Trophoblast cell (in vitro differentiated cells and primary cell): ENCODE data around the gene NIPA2.
A peak's percentile ranks its signal among the peaks of the same experiment; 100 is the strongest.

ENCODE experiments used
- DNase-seq, 2 donors: peaks; one replicate each; pipeline ENCODE4 v3.0.0-alpha.2; 2016
- H2AFZ ChIP-seq: 2 replicates; pipeline ENCODE4 v1.6.1; 2013; ENCODE audit warnings: low read length, moderate library complexity, mild to moderate bottlenecking; ENCODE audit not compliant: insufficient read depth, poor library complexity
- H2AK5ac ChIP-seq: 2 replicates; pipeline ENCODE4 v1.6.1; 2013; ENCODE audit warnings: mild to moderate bottlenecking, low read length
- H2BK120ac ChIP-seq: 2 replicates; pipeline ENCODE4 v1.6.1; 2013; ENCODE audit warnings: low read length, mild to moderate bottlenecking, moderate library complexity; ENCODE audit not compliant: insufficient read depth, poor library complexity
- H2BK12ac ChIP-seq: 2 replicates; pipeline ENCODE4 v1.6.1; 2013; ENCODE audit warnings: mild to moderate bottlenecking, low read length, moderate library complexity
- H2BK5ac ChIP-seq: 2 replicates; pipeline ENCODE4 v1.6.1; 2013; ENCODE audit warnings: low read length, low read depth, moderate library complexity, mild to moderate bottlenecking; ENCODE audit not compliant: poor library complexity
- H3K14ac ChIP-seq: 2 replicates; pipeline ENCODE4 v1.6.1; 2013; ENCODE audit warnings: mild to moderate bottlenecking, low read length
- H3K18ac ChIP-seq: 2 replicates; pipeline ENCODE4 v1.6.1; 2013; ENCODE audit warnings: mild to moderate bottlenecking, low read length
- H3K23ac ChIP-seq: 2 replicates; pipeline ENCODE4 v1.6.1; 2013; ENCODE audit warnings: low read length
- H3K27ac ChIP-seq: 2 replicates; pipeline ENCODE4 v1.5.1; 2013; ENCODE audit warnings: low read depth, mild to moderate bottlenecking, inconsistent platforms, low read length, moderate library complexity
- H3K27me3 ChIP-seq: 2 replicates; pipeline ENCODE4 v1.6.1; 2013; ENCODE audit warnings: inconsistent platforms, mild to moderate bottlenecking, low read length, moderate library complexity; ENCODE audit not compliant: insufficient read depth
- H3K36me3 ChIP-seq, 2 experiments: 1 replicate in 1 of 2; 2 replicates in 1 of 2; pipeline ENCODE4 v1.6.1; 2013; ENCODE audit warnings: low read length in 2 of 2, mild to moderate bottlenecking in 2 of 2, moderate library complexity in 1 of 2; ENCODE audit not compliant: insufficient read depth in 2 of 2, control insufficient read depth in 1 of 2
- H3K4ac ChIP-seq: 2 replicates; pipeline ENCODE4 v1.6.1; 2013; ENCODE audit warnings: low read depth, mild to moderate bottlenecking, low read length, moderate library complexity
- H3K4me1 ChIP-seq, 2 experiments: 1 replicate in 1 of 2; 2 replicates in 1 of 2; pipeline ENCODE4 v1.6.1; 2013; ENCODE audit warnings: low read length in 2 of 2, mild to moderate bottlenecking in 2 of 2, moderate library complexity in 1 of 2; ENCODE audit not compliant: insufficient read depth in 2 of 2, control insufficient read depth in 1 of 2
- H3K4me2 ChIP-seq: 2 replicates; pipeline ENCODE4 v1.6.1; 2013; ENCODE audit warnings: inconsistent platforms, mild to moderate bottlenecking, low read length, moderate library complexity
- H3K4me3 ChIP-seq: 2 replicates; pipeline ENCODE4 v1.5.1; 2013; ENCODE audit warnings: mild to moderate bottlenecking, low read depth, low read length, inconsistent platforms
- H3K79me1 ChIP-seq: one replicate; pipeline ENCODE4 v1.6.1; 2013; ENCODE audit warnings: low read length
- H3K79me2 ChIP-seq: 2 replicates; pipeline ENCODE4 v1.6.1; 2013; ENCODE audit warnings: low read length, mild to moderate bottlenecking; ENCODE audit not compliant: control insufficient read depth, insufficient read depth, poor library complexity
- H3K9ac ChIP-seq: 2 replicates; pipeline ENCODE4 v1.6.1; 2013; ENCODE audit warnings: mild to moderate bottlenecking, low read length
- H3K9me3 ChIP-seq: 2 replicates; pipeline ENCODE4 v1.6.1; 2013; ENCODE audit warnings: low read depth, mild to moderate bottlenecking, control low read depth, inconsistent platforms, low read length; ENCODE audit not compliant: insufficient read depth
- H4K12ac ChIP-seq: 2 replicates; pipeline ENCODE4 v1.6.1; 2013; ENCODE audit warnings: low read depth, mild to moderate bottlenecking, low read length, moderate library complexity
- H4K8ac ChIP-seq: 2 replicates; pipeline ENCODE4 v1.6.1; 2013; ENCODE audit warnings: low read depth, mild to moderate bottlenecking, low read length, moderate library complexity
- H4K91ac ChIP-seq: one replicate; pipeline ENCODE4 v1.6.1; 2013; ENCODE audit warnings: low read depth, mild to moderate bottlenecking, low read length, moderate library complexity
- WGBS: extraction: QIAGEN DNeasy Blood & Tissue Kit; methylation state at CpG from one replicate; pipeline ENCODE4 v1.1.7; 2013; ENCODE audit warnings: missing lambda C conversion rate; ENCODE audit not compliant: insufficient read length, insufficient coverage; ENCODE audit errors: extremely low coverage; 5-methylcytosine and 5-hydroxymethylcytosine counted together

The NIPA2 gene

DNA sequence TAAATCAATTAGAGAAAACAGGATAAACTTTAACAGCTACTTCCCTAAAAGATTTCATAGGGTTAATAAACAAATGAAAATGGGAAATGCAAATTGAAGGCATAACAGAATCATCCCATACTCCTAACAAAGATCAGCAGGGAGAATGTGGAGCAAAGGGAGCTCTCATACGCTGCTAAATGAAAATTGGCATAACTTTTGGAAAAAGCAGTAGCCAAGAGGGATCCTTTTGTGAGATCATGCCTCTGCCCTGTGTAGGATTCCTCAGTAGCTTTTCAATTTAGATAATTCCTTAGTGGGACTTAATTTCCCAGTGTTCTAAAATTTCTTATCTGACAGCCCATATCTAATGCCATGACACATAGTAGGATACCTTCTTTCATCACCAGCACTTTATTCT is 18.2 kb downstream of the NIPA2 start:
- H3K27me3 ChIP-seq, result no peaks in the 10 kb centered on the region
- H2BK12ac ChIP-seq, result no peak overlapping the region

DNA sequence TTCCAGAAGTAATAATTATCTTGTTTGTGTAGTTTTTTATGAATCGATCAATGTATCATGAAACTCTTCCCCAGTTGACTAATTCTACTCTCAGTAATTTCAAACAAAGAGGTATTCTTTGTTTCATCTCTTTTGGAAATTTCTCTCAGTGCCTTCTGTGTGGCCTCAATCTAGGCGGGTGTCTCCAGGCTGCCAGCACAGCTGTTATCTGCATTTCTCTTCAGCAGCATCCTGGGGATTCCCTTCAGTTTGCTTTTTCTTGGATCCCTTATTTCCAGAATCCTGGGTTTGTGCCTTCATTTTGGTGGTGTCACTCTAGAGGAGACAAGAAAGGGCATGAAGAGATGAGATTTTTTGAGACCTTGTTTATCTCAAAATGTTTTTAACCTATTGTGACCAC is 22.7 kb downstream of the NIPA2 start:
- Histone ChIP-seq H2BK120ac (no peak overlapping the region), H3K79me2 (no peaks in the 10 kb centered on the region), H4K91ac (no peak overlapping the region), H3K9me3 (no peaks in the 10 kb centered on the region), H3K4me2 (no peak overlapping the region), H3K9ac (no peak overlapping the region), H3K4me1 (no peaks in the 10 kb centered on the region), H2AK5ac (no peak overlapping the region), H3K4ac (no peak overlapping the region), H3K27ac (no peak overlapping the region), H3K4me3 (no peak overlapping the region), H4K12ac (no peak overlapping the region), H3K27me3 (no peaks in the 10 kb centered on the region), H2BK12ac (no peak overlapping the region), H2BK5ac (no peak overlapping the region), H2AFZ (no peak overlapping the region), H3K18ac (no peak overlapping the region), H3K79me1 (peaks cover 3% of the 10 kb centered on the region), H3K14ac (no peak overlapping the region), H3K36me3 (peaks cover 31 to 38% of the 10 kb centered on the region in 2 experiments), H3K23ac (no peak overlapping the region), H4K8ac (no peak overlapping the region)
- DNase-seq, result no peak
- WGBS, result no CpG with 5 or more reads among the region's 2 CpGs

More for the DNA sequence above, 18.2 kb downstream of the NIPA2 start:
- no peak overlapping the region for H4K12ac ChIP-seq
- DNase-seq, result no peak
- H3K4me2 ChIP-seq, result no peak overlapping the region
- H4K8ac ChIP-seq, result no peak overlapping the region
- no peak overlapping the region for H2AK5ac ChIP-seq
- no peak overlapping the region for H2BK5ac ChIP-seq
- H3K36me3 ChIP-seq, result peaks cover 37 to 41% of the 10 kb centered on the region in 2 experiments
- H3K9ac ChIP-seq, result no peak overlapping the region
- H4K91ac ChIP-seq, result no peak overlapping the region
- H2AFZ ChIP-seq, result no peak overlapping the region
- H3K79me1 ChIP-seq, result no peaks in the 10 kb centered on the region
- no peak overlapping the region for H3K4me3 ChIP-seq
- no peak overlapping the region for H3K18ac ChIP-seq
- H3K79me2 ChIP-seq, result no peaks in the 10 kb centered on the region
- H3K27ac ChIP-seq, result no peak overlapping the region
- no peak overlapping the region for H3K14ac ChIP-seq
- no peaks in the 10 kb centered on the region for H3K4me1 ChIP-seq
- no CpG with 5 or more reads among the region's 1 CpG for WGBS
- no peaks in the 10 kb centered on the region for H3K9me3 ChIP-seq
- no peak overlapping the region for H3K23ac ChIP-seq
- H2BK120ac ChIP-seq, result no peak overlapping the region
- H3K4ac ChIP-seq, result no peak overlapping the region

DNA sequence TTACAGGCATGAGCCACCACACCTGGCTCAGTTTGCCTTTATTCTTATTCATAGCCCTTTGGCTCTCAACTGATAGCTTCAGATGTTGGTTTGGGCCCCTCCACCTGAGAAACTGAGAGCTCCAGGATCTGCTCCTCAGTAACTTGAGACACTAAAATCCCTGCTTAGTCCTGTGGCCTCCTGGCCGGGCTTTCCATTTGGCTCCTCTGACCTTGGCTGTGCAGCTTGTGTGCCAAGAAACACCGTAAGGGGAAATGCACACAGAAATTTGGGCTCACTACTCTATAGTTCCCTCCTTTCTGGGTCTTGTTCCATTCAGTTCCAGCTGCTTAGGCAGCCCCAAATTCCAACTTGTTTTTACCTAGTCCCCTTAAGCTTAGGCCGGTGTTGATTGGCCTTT is 24.9 kb downstream of the NIPA2 start:
- H3K4me3 ChIP-seq, result no peak overlapping the region
- no peak overlapping the region for H2AFZ ChIP-seq
- no peak overlapping the region for H3K27ac ChIP-seq
- H2AK5ac ChIP-seq, result no peak overlapping the region
- no peak overlapping the region for H3K23ac ChIP-seq
- H2BK5ac ChIP-seq, result no peak overlapping the region
- peak overlapping the region; percentile 21 for H3K4ac ChIP-seq
- no peaks in the 10 kb centered on the region for H3K4me1 ChIP-seq
- DNase-seq, result no peak
- H3K27me3 ChIP-seq, result no peaks in the 10 kb centered on the region
- no peak overlapping the region for H3K4me2 ChIP-seq
- no peak overlapping the region for H3K14ac ChIP-seq
- no peak overlapping the region for H4K91ac ChIP-seq
- H4K12ac ChIP-seq, result no peak overlapping the region
- H3K79me1 ChIP-seq, result peaks cover 3% of the 10 kb centered on the region
- peaks cover 36 to 39% of the 10 kb centered on the region in 2 experiments for H3K36me3 ChIP-seq
- peak overlapping the region; percentile 27 for H3K18ac ChIP-seq
- H3K9ac ChIP-seq, result no peak overlapping the region
- no peak overlapping the region for H4K8ac ChIP-seq
- no peak overlapping the region for H2BK120ac ChIP-seq
- WGBS, result no CpG with 5 or more reads among the region's 3 CpGs
- no peak overlapping the region for H2BK12ac ChIP-seq
- no peaks in the 10 kb centered on the region for H3K79me2 ChIP-seq
- no peaks in the 10 kb centered on the region for H3K9me3 ChIP-seq

DNA sequence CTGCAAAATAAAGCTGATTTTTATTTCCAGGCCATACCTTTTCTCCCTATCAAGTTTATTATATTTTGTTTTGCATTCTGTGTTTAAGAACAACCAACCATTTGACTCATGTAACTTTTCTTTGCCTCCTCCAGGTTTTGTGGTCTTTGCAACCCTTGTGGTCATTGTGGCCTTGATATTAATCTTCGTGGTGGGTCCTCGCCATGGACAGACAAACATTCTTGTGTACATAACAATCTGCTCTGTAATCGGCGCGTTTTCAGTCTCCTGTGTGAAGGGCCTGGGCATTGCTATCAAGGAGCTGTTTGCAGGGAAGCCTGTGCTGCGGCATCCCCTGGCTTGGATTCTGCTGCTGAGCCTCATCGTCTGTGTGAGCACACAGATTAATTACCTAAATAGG is 27.6 kb downstream of the NIPA2 start:
- Histone ChIP-seq H2AFZ (no peak overlapping the region), H3K18ac (no peak overlapping the region), H2AK5ac (no peak overlapping the region), H3K4me2 (no peak overlapping the region), H3K4ac (no peak overlapping the region), H3K9ac (no peak overlapping the region), H3K79me1 (peaks cover 3% of the 10 kb centered on the region), H3K79me2 (no peaks in the 10 kb centered on the region), H4K91ac (no peak overlapping the region), H3K36me3 (peaks cover 38 to 47% of the 10 kb centered on the region in 2 experiments), H3K4me3 (no peak overlapping the region), H3K9me3 (no peaks in the 10 kb centered on the region), H2BK120ac (no peak overlapping the region), H3K27ac (no peak overlapping the region), H2BK12ac (no peak overlapping the region), H3K23ac (no peak overlapping the region), H4K8ac (no peak overlapping the region), H4K12ac (no peak overlapping the region), H2BK5ac (no peak overlapping the region), H3K14ac (no peak overlapping the region), H3K4me1 (no peaks in the 10 kb centered on the region), H3K27me3 (no peaks in the 10 kb centered on the region)
- no peak for DNase-seq
- WGBS, result no CpG with 5 or more reads among the region's 7 CpGs
